Measurements from ENCODE around the gene HOXD4. TPM values are rescaled to one million over a fixed set of nuclear protein-coding genes. Genes with fewer than 3 reads are reported as not detected.

Gene HOXD4
- total RNA-seq, 1 donor from 2014 or later: 1.0 TPM

GRCh38 chr2:176188774-176189680 is 37.7 kb downstream of the HOXD4 start:
- H3K9ac ChIP-seq (ENCODE audit: low read depth in 1 of 3, low read length in 3 of 3): peak overlapping the region in 2 of 3 donors; percentile 57 to 62
- peaks cover 13 to 20% (median 14%) of the 10 kb centered on the region in 3 donors for H3K4me1 ChIP-seq (ENCODE audit: control insufficient read depth in 3 of 3, insufficient read depth in 3 of 3, low read length in 3 of 3)
- H3K4me3 ChIP-seq (ENCODE audit: low read length in 3 of 3): peak overlapping the region; percentile 65 to 80 (median 77)
- H3K27me3 ChIP-seq (ENCODE audit: control insufficient read depth in 3 of 3, insufficient read depth in 3 of 3, low read length in 3 of 3): peaks cover 33 to 52% (median 39%) of the 10 kb centered on the region in 3 donors
- no peak overlapping the region for H3K27ac ChIP-seq (ENCODE audit: low read depth, low read length)
- H3K9me3 ChIP-seq (ENCODE audit: control insufficient read depth in 3 of 3, low read length in 3 of 3): no peaks in the 10 kb centered on the region
- H3K36me3 ChIP-seq (ENCODE audit: control insufficient read depth in 3 of 3, insufficient read depth in 3 of 3, low read length in 3 of 3): no peaks in the 10 kb centered on the region

DNA sequence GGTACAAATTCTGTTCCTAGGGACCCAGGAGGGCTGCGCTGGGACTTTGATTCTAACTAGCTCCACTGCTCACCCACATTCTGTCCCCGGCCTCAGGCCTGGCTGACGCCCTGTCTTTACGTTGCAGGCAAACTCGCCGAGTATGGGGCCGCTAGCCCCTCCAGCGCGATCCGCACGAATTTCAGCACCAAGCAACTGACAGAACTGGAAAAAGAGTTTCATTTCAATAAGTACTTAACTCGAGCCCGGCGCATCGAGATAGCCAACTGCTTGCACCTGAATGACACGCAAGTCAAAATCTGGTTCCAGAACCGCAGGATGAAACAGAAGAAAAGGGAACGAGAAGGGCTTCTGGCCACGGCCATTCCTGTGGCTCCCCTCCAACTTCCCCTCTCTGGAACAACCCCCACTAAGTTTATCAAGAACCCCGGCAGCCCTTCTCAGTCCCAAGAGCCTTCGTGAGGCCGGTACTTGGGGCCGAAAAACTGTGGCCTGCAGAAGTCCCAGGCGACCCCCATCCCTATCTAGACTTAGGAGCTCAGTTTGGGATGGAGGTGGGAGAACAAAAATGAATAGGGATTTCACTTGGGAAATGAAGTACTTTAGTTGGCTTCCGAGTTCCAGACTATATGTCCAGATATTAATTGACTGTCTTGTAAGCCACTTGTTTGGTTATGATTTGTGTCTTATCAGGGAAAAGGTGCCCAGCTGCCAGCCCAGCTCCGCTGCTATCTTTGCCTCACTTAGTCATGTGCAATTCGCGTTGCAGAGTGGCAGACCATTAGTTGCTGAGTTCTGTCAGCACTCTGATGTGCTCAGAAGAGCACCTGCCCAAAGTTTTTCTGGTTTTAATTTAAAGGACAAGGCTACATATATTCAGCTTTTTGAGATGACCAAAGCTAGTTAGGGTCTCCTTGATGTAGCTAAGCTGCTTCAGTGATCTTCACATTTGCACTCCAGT is 38.6 kb downstream of the HOXD4 start:
- peaks cover 13 to 20% (median 14%) of the 10 kb centered on the region in 3 donors for H3K4me1 ChIP-seq (ENCODE audit: control insufficient read depth in 3 of 3, insufficient read depth in 3 of 3, low read length in 3 of 3)
- H3K4me3 ChIP-seq (ENCODE audit: low read length in 3 of 3): peak overlapping the region in 1 of 3 donors; percentile 48
- H3K9ac ChIP-seq (ENCODE audit: low read depth in 1 of 3, low read length in 3 of 3): peak overlapping the region in 1 of 3 donors; percentile 45
- peaks cover 36 to 54% (median 41%) of the 10 kb centered on the region in 3 donors for H3K27me3 ChIP-seq (ENCODE audit: control insufficient read depth in 3 of 3, insufficient read depth in 3 of 3, low read length in 3 of 3)
- H3K36me3 ChIP-seq (ENCODE audit: control insufficient read depth in 3 of 3, insufficient read depth in 3 of 3, low read length in 3 of 3): no peaks in the 10 kb centered on the region
- no peak overlapping the region for H3K27ac ChIP-seq (ENCODE audit: low read depth, low read length)
- no peaks in the 10 kb centered on the region for H3K9me3 ChIP-seq (ENCODE audit: control insufficient read depth in 3 of 3, low read length in 3 of 3)

- H3K36me3 ChIP-seq (ENCODE audit: control insufficient read depth in 3 of 3, insufficient read depth in 3 of 3, low read length in 3 of 3): no peaks in the 10 kb centered on the region
- no peak overlapping the region for H3K4me3 ChIP-seq (ENCODE audit: low read length in 3 of 3)
- no peak overlapping the region for H3K27ac ChIP-seq (ENCODE audit: low read depth, low read length)
- no peak overlapping the region for H3K9ac ChIP-seq (ENCODE audit: low read depth in 1 of 3, low read length in 3 of 3)
- no peaks in the 10 kb centered on the region for H3K9me3 ChIP-seq (ENCODE audit: control insufficient read depth in 3 of 3, low read length in 3 of 3)
- peaks cover 35 to 49% (median 41%) of the 10 kb centered on the region in 3 donors for H3K27me3 ChIP-seq (ENCODE audit: control insufficient read depth in 3 of 3, insufficient read depth in 3 of 3, low read length in 3 of 3)
- H3K4me1 ChIP-seq (ENCODE audit: control insufficient read depth in 3 of 3, insufficient read depth in 3 of 3, low read length in 3 of 3): peaks cover 13 to 20% (median 14%) of the 10 kb centered on the region in 3 donors
Measured at GRCh38 chr2:176192351-176192750, 41.0 kb downstream of the HOXD4 start.

- H3K36me3 ChIP-seq (ENCODE audit: control insufficient read depth in 3 of 3, insufficient read depth in 3 of 3, low read length in 3 of 3): no peaks in the 10 kb centered on the region
- no peak overlapping the region for H3K9ac ChIP-seq (ENCODE audit: low read depth in 1 of 3, low read length in 3 of 3)
- H3K4me1 ChIP-seq (ENCODE audit: control insufficient read depth in 3 of 3, insufficient read depth in 3 of 3, low read length in 3 of 3): peaks cover 9 to 14% (median 13%) of the 10 kb centered on the region in 3 donors
- no peak overlapping the region for H3K4me3 ChIP-seq (ENCODE audit: low read length in 3 of 3)
- peaks cover 35 to 42% (median 38%) of the 10 kb centered on the region in 3 donors for H3K27me3 ChIP-seq (ENCODE audit: control insufficient read depth in 3 of 3, insufficient read depth in 3 of 3, low read length in 3 of 3)
- H3K9me3 ChIP-seq (ENCODE audit: control insufficient read depth in 3 of 3, low read length in 3 of 3): no peaks in the 10 kb centered on the region
- no peak overlapping the region for H3K27ac ChIP-seq (ENCODE audit: low read depth, low read length)
Measured at GRCh38 chr2:176193048-176193447, 41.7 kb downstream of the HOXD4 start.

- H3K36me3 ChIP-seq (ENCODE audit: control insufficient read depth in 3 of 3, insufficient read depth in 3 of 3, low read length in 3 of 3): no peaks in the 10 kb centered on the region
- H3K27ac ChIP-seq (ENCODE audit: low read depth, low read length): no peak overlapping the region
- H3K4me3 ChIP-seq (ENCODE audit: low read length in 3 of 3): no peak overlapping the region
- H3K9me3 ChIP-seq (ENCODE audit: control insufficient read depth in 3 of 3, low read length in 3 of 3): no peaks in the 10 kb centered on the region
- H3K27me3 ChIP-seq (ENCODE audit: control insufficient read depth in 3 of 3, insufficient read depth in 3 of 3, low read length in 3 of 3): peaks cover 3 to 7% (median 3%) of the 10 kb centered on the region in 3 donors
- no peaks in the 10 kb centered on the region for H3K4me1 ChIP-seq (ENCODE audit: control insufficient read depth in 3 of 3, insufficient read depth in 3 of 3, low read length in 3 of 3)
- H3K9ac ChIP-seq (ENCODE audit: low read depth in 1 of 3, low read length in 3 of 3): no peak overlapping the region
Measured at GRCh38 chr2:176199902-176200301, 48.6 kb downstream of the HOXD4 start.

DNA sequence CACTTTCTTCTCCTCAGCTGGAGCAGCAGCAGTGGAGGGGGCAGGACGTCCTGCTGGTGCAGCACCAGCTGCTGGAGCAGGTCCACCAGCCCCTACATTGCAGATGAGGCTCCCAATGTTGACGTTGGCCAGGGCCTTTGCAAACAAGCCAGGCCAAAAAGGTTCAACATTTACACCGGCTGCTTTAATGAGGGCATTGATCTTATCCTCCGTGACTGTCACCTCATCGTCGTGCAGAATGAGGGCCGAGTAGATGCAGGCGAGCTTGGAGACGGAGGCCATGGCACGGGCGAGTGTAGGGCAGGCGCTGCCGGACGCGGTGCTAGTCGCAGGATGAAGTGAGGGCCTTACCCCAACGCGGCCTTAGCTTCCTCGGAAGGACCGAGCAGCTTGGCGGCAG is 49.6 kb downstream of the HOXD4 start:
- H3K27me3 ChIP-seq (ENCODE audit: control insufficient read depth in 3 of 3, insufficient read depth in 3 of 3, low read length in 3 of 3): peaks cover 3 to 7% (median 3%) of the 10 kb centered on the region in 3 donors
- no peak overlapping the region for H3K27ac ChIP-seq (ENCODE audit: low read depth, low read length)
- H3K4me1 ChIP-seq (ENCODE audit: control insufficient read depth in 3 of 3, insufficient read depth in 3 of 3, low read length in 3 of 3): no peaks in the 10 kb centered on the region
- H3K9ac ChIP-seq (ENCODE audit: low read depth in 1 of 3, low read length in 3 of 3): no peak overlapping the region
- no peaks in the 10 kb centered on the region for H3K36me3 ChIP-seq (ENCODE audit: control insufficient read depth in 3 of 3, insufficient read depth in 3 of 3, low read length in 3 of 3)
- no peaks in the 10 kb centered on the region for H3K9me3 ChIP-seq (ENCODE audit: control insufficient read depth in 3 of 3, low read length in 3 of 3)
- H3K4me3 ChIP-seq (ENCODE audit: low read length in 3 of 3): no peak overlapping the region

- Histone ChIP-seq H3K36me3 (ENCODE audit: control insufficient read depth in 3 of 3, insufficient read depth in 3 of 3, low read length in 3 of 3) (no peaks in the 10 kb centered on the region), H3K4me3 (ENCODE audit: low read length in 3 of 3) (no peak overlapping the region), H3K4me1 (ENCODE audit: control insufficient read depth in 3 of 3, insufficient read depth in 3 of 3, low read length in 3 of 3) (no peaks in the 10 kb centered on the region), H3K27ac (ENCODE audit: low read depth, low read length) (no peak overlapping the region), H3K9me3 (ENCODE audit: control insufficient read depth in 3 of 3, low read length in 3 of 3) (no peaks in the 10 kb centered on the region), H3K9ac (ENCODE audit: low read depth in 1 of 3, low read length in 3 of 3) (no peak overlapping the region), H3K27me3 (ENCODE audit: control insufficient read depth in 3 of 3, insufficient read depth in 3 of 3, low read length in 3 of 3) (peaks cover 0 to 7% (median 0%) of the 10 kb centered on the region in 3 donors)
Measured at GRCh38 chr2:176202491-176202890, 51.1 kb downstream of the HOXD4 start.

Small RNA genes lying within 50 kb of the gene (small RNA-seq; reads per million reads assigned to genes)
- 45,204 reads per million, percentile 100 among the genes with 10 or more reads in this experiment for gene MIR10B

Other genes with a start within 250 kb of the HOXD4 start
- gene LNPK, start 149.3 kb upstream of the HOXD4 start, total RNA-seq: 45.4 TPM
- under 0.01 TPM for gene EVX2, start 67.6 kb upstream of the HOXD4 start, total RNA-seq
- under 0.01 TPM for gene HOXD13, start 58.8 kb upstream of the HOXD4 start, total RNA-seq
- not detected for gene HOXD12, start 51.8 kb upstream of the HOXD4 start, total RNA-seq
- not detected for gene HOXD11, start 44.3 kb upstream of the HOXD4 start, total RNA-seq
- gene HOXD10, start 34.8 kb upstream of the HOXD4 start, total RNA-seq: 0.52 TPM
- 5.7 TPM for gene HOXD9, start 28.8 kb upstream of the HOXD4 start, total RNA-seq
- 18.8 TPM for gene HOXD8, start 21.8 kb upstream of the HOXD4 start, total RNA-seq
- 4.2 TPM for gene HOXD3, start 5.8 kb downstream of the HOXD4 start, total RNA-seq
- 0.52 TPM for gene HOXD1, start 37.1 kb downstream of the HOXD4 start, total RNA-seq
- 27.7 TPM for gene MTX2, start 117.9 kb downstream of the HOXD4 start, total RNA-seq